Measurements from ENCODE around the gene AMPD3.

GRCh38 chr11:10503777-10504480 is 48.9 kb downstream of the AMPD3 start:
- TF ChIP-seq CTCF (IDR thresholded peaks at IDR 0.05; ENCODE audit: low read length) (no peak), EZH2phosphoT487 (IDR thresholded peaks at IDR 0.05; ENCODE audit: low read length) (no peak)

Data from MM.1S (cell line).